SU-DHL-6 (cell line): ENCODE data around the gene PIP5K1B.
A peak's percentile ranks its signal among the peaks of the same experiment; 100 is the strongest.

Experiments used
- H2AFZ ChIP-seq: fragments of 200-600 bp; sonication (generic); 2 replicates; pipeline ENCODE4 v1.6.1; 2014; ENCODE audit warnings: low read depth, mild to moderate bottlenecking, moderate library complexity, mixed read lengths, antibody characterized with exemption, low read length; ENCODE audit not compliant: severe bottlenecking
- H3F3A ChIP-seq: fragments of 200-600 bp; shearing (Covaris generic); 2 replicates; pipeline ENCODE4 v1.6.0; 2016; ENCODE audit warnings: antibody characterized with exemption, mild to moderate bottlenecking; ENCODE audit not compliant: insufficient read depth
- H3K27ac ChIP-seq: fragments of 200-600 bp; sonication (generic); 2 replicates; pipeline ENCODE4 v1.5.1; 2016; ENCODE audit warnings: low read depth, mild to moderate bottlenecking, low read length, moderate library complexity, mixed read lengths
- H3K27me3 ChIP-seq: fragments of 200-600 bp; sonication (generic), shearing (Covaris generic); 2 replicates; pipeline ENCODE4 v1.6.0; 2014; ENCODE audit warnings: mild to moderate bottlenecking, low read length
- H3K36me3 ChIP-seq: fragments of 200-600 bp; sonication (generic); 2 replicates; pipeline ENCODE4 v1.6.1; 2014; ENCODE audit warnings: mild to moderate bottlenecking, low read length, mixed read lengths
- H3K4me2 ChIP-seq: fragments of 300-600, 200-600 bp; shearing (Covaris generic), sonication (generic); 2 replicates; pipeline ENCODE4 v1.6.0; 2014; ENCODE audit warnings: low read length, low read depth, mild to moderate bottlenecking; ENCODE audit not compliant: poor library complexity, severe bottlenecking
- H3K4me3 ChIP-seq: fragments of 200-600 bp; sonication (generic); 2 replicates; pipeline ENCODE4 v1.5.1; 2014; ENCODE audit warnings: antibody characterized with exemption, low read length, mild to moderate bottlenecking, mixed read lengths; ENCODE audit not compliant: insufficient read depth, poor library complexity, severe bottlenecking
- H3K79me2 ChIP-seq: fragments of 200-600 bp; sonication (generic); 2 replicates; pipeline ENCODE4 v1.6.1; 2014; ENCODE audit warnings: mild to moderate bottlenecking, low read length, moderate library complexity; ENCODE audit not compliant: insufficient read depth
- H3K9ac ChIP-seq: fragments of 200-600 bp; sonication (generic); 2 replicates; pipeline ENCODE4 v1.7.0; 2014; ENCODE audit warnings: mild to moderate bottlenecking, low read length
- H3K9me2 ChIP-seq: fragments of 200-600 bp; sonication (generic); replicated peaks from 2 replicates; pipeline ENCODE4 v1.6.1; 2014; ENCODE audit warnings: low read length; ENCODE audit not compliant: insufficient read depth
- H3K9me3 ChIP-seq: fragments of 200-600 bp; sonication (generic); 2 replicates; pipeline ENCODE4 v1.6.1; 2014; ENCODE audit warnings: low read length, mixed read lengths; ENCODE audit not compliant: insufficient read depth
- H4K20me1 ChIP-seq: fragments of 200-600 bp; sonication (generic); 2 replicates; pipeline ENCODE4 v1.6.1; 2014; ENCODE audit warnings: low read depth, mild to moderate bottlenecking, antibody characterized with exemption, low read length, moderate library complexity, mixed read lengths
- EZH2phosphoT487 ChIP-seq: fragments of 200-600 bp; sonication (generic), shearing (Covaris generic); conservative IDR thresholded peaks from 2 replicates; pipeline ENCODE4 v1.6.1; 2018; ENCODE audit warnings: mild to moderate bottlenecking, antibody characterized with exemption, low read length, moderate library complexity, mixed read lengths
- TF ChIP-seq, protein P1 (sequence below): fragments of 200-600 bp; sonication (generic); IDR thresholded peaks from one replicate; pipeline ENCODE4 v1.5.1; 2017; ENCODE audit warnings: antibody characterized with exemption, mild to moderate bottlenecking, low read length, moderate library complexity; ENCODE audit not compliant: insufficient read depth, poor library complexity, severe bottlenecking

PIP5K1B gene, protein sequence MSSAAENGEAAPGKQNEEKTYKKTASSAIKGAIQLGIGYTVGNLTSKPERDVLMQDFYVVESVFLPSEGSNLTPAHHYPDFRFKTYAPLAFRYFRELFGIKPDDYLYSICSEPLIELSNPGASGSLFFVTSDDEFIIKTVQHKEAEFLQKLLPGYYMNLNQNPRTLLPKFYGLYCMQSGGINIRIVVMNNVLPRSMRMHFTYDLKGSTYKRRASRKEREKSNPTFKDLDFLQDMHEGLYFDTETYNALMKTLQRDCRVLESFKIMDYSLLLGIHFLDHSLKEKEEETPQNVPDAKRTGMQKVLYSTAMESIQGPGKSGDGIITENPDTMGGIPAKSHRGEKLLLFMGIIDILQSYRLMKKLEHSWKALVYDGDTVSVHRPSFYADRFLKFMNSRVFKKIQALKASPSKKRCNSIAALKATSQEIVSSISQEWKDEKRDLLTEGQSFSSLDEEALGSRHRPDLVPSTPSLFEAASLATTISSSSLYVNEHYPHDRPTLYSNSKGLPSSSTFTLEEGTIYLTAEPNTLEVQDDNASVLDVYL

DNA sequence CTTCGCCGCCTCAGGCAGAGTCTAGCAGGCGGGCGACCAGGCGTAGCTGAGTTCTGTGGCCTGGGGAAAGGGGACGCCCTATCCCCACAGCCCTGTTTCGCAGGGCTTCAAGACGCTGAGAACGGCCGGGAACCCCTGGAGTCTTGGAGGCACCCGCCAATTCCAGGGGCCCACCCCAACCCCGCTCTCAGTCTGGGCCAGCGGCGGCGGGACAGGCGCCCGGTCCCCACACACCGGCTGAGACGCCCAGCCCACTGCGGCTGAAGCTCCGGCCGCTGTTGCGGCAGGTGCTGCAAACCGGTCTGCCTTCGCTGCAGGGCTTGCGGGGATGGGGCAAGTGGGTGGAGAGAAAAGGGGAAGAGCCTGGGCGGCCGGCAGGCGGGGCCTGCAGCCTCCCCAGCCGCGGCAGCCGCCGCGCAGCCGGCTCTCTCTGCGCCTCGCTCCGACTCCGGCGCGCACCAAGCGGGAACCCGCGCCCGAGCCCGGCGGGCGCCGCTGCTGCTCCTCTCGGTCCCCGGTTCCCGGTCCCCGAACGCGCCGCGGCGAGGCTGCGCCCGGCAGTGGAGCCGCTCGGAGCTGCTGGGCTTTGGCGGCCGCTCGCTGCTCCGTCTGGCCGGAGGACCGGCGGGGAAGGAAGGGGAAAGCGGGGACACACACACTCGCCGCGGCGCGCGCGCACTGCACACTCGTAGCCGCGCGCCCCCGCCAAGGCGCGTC is at the start of gene PIP5K1B:
TSS of gene PIP5K1B (plus strand) at position 427 of the 717 bp plus-strand sequence. CDS start 117,375 bp downstream, outside the sequence.
- H2AFZ ChIP-seq, result peak within 1 kb of the TSS; percentile 90
- H3K27ac ChIP-seq, result peak within 1 kb of the TSS; percentile 52; the same call in 1 of the 2 replicates

DNA sequence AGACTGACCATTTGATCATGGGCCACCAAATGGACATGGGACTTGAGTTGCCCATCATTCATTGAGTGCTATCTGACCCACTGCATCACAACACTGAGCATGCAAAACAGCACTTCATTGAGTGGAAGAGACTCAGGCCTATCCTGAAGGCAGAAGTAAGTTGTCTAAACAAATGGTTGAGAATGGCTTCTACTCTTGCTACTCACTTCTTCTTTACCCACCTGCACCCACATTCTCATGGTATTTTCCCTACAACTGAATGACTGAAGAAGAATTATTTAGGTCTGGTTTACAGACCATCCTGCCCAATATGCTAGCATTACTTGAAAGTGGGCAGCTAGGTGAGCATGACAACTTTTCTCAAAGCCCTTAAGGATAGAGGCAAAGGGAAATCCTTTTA is 41.0 kb upstream of the PIP5K1B start:
- no peaks in the 10 kb centered on the region for H3F3A ChIP-seq
- no peak for TF ChIP-seq EZH2phosphoT487
- TF ChIP-seq, protein P1, sequence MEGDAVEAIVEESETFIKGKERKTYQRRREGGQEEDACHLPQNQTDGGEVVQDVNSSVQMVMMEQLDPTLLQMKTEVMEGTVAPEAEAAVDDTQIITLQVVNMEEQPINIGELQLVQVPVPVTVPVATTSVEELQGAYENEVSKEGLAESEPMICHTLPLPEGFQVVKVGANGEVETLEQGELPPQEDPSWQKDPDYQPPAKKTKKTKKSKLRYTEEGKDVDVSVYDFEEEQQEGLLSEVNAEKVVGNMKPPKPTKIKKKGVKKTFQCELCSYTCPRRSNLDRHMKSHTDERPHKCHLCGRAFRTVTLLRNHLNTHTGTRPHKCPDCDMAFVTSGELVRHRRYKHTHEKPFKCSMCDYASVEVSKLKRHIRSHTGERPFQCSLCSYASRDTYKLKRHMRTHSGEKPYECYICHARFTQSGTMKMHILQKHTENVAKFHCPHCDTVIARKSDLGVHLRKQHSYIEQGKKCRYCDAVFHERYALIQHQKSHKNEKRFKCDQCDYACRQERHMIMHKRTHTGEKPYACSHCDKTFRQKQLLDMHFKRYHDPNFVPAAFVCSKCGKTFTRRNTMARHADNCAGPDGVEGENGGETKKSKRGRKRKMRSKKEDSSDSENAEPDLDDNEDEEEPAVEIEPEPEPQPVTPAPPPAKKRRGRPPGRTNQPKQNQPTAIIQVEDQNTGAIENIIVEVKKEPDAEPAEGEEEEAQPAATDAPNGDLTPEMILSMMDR, result no peak
- H3K9me2 ChIP-seq, result no peaks in the 10 kb centered on the region
- no peaks in the 10 kb centered on the region for H3K27me3 ChIP-seq
- H2AFZ ChIP-seq, result no peak overlapping the region
- H3K4me2 ChIP-seq, result no peak overlapping the region
- H3K79me2 ChIP-seq, result no peaks in the 10 kb centered on the region
- H3K36me3 ChIP-seq, result no peaks in the 10 kb centered on the region
- H3K9me3 ChIP-seq, result no peaks in the 10 kb centered on the region
- no peaks in the 10 kb centered on the region for H4K20me1 ChIP-seq
- no peak overlapping the region for H3K4me3 ChIP-seq
- H3K27ac ChIP-seq, result no peak overlapping the region
- no peak overlapping the region for H3K9ac ChIP-seq

More for the DNA sequence above, at the start of gene PIP5K1B:
- peaks cover 4% of the 10 kb centered on the region; the same call in 1 of the 2 replicates for H4K20me1 ChIP-seq
- H3K36me3 ChIP-seq, result no peaks in the 10 kb centered on the region
- no peaks in the 10 kb centered on the region for H3K79me2 ChIP-seq
- H3K9me2 ChIP-seq, result no peaks in the 10 kb centered on the region
- TF ChIP-seq, protein P1, result no peak
- no peak for TF ChIP-seq EZH2phosphoT487
- peak within 1 kb of the TSS; percentile 57 for H3K9ac ChIP-seq
- H3K4me3 ChIP-seq, result peak within 1 kb of the TSS; percentile 71
- peak within 1 kb of the TSS; percentile 88 for H3K4me2 ChIP-seq
- H3K27me3 ChIP-seq, result no peaks in the 10 kb centered on the region
- H3K9me3 ChIP-seq, result no peaks in the 10 kb centered on the region
- no peaks in the 10 kb centered on the region for H3F3A ChIP-seq

DNA sequence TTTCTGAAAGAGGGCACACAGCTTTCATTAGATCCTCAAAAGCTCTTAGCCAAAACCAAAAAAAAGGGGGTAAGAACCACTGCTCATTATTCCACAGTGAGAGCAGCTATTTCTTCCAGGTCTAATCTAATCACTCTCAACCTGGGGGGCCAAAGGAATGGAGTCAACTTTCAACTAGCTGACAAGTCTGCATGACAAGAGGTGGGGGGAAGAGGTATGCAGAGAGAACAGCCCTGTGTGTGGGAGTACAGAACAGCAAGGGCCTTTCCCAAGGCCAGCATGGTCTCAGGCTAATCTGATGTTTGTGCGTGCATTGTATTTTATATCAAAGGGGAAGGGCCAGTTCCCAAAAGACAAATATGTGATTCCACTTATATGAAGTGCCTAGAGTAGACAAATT is 36.9 kb upstream of the PIP5K1B start:
- Histone ChIP-seq H4K20me1 (no peaks in the 10 kb centered on the region), H3F3A (no peaks in the 10 kb centered on the region), H3K27ac (no peak overlapping the region), H3K9ac (no peak overlapping the region), H3K4me3 (no peak overlapping the region), H3K27me3 (no peaks in the 10 kb centered on the region), H3K79me2 (no peaks in the 10 kb centered on the region), H3K36me3 (no peaks in the 10 kb centered on the region), H3K9me3 (no peaks in the 10 kb centered on the region), H3K4me2 (no peak overlapping the region), H3K9me2 (no peaks in the 10 kb centered on the region), H2AFZ (no peak overlapping the region)
- no peak for TF ChIP-seq EZH2phosphoT487
- TF ChIP-seq, protein P1, result no peak
